B cell (primary cell): Measurements from ENCODE around the gene TENM3.

Experiments
- CTCF ChIP-seq: fragments of 200-600 bp; IDR thresholded peaks from one replicate; pipeline ENCODE4 v1.8.0; 2022; ENCODE audit warnings: antibody characterized with exemption, mild to moderate bottlenecking
- EZH2 ChIP-seq: IDR thresholded peaks from 2 replicates; pipeline ENCODE4 v1.6.1; 2012; ENCODE audit warnings: borderline replicate concordance, low read depth, mild to moderate bottlenecking, moderate library complexity, low read length; ENCODE audit not compliant: insufficient read depth, poor library complexity, severe bottlenecking

- TF ChIP-seq CTCF = no peak
- TF ChIP-seq EZH2 = no peak
Measured at GRCh38 chr4:182648766-182649165, 405.6 kb downstream of the TENM3 start.
